HepG2 (cell line): ENCODE measurements around the gene ARHGAP29. TPM values are rescaled to one million over a fixed set of nuclear protein-coding genes. Genes with fewer than 3 reads are reported as not detected.

Source experiments
- ATAD3A ChIP-seq: sonication (generic); formaldehyde crosslinking; IDR thresholded peaks from 2 replicates; pipeline ENCODE4 v1.4.0; 2020; ENCODE audit warnings: missing genetic modification reagents
- CBX5 ChIP-seq: sonication (generic); formaldehyde crosslinking; IDR thresholded peaks from 2 replicates; pipeline ENCODE4 v1.4.0; 2020; ENCODE audit warnings: missing genetic modification reagents, borderline replicate concordance
- DPF2 ChIP-seq: sonication (generic); formaldehyde crosslinking; IDR thresholded peaks from 2 replicates; pipeline ENCODE4 v1.4.0; 2020; ENCODE audit warnings: mild to moderate bottlenecking, low read depth, missing genetic modification reagents, borderline replicate concordance
- EZH2 ChIP-seq: conservative IDR thresholded peaks from 2 replicates; pipeline ENCODE4 v1.6.1; 2012; ENCODE audit warnings: mild to moderate bottlenecking, low read depth, low read length, moderate library complexity
- LCORL ChIP-seq, 2 experiments: fragments of 450-650 bp in 1 of 2; sonication (generic) in 1 of 2; formaldehyde crosslinking in 1 of 2; IDR thresholded peaks; 2 replicates each; pipeline versions ENCODE4 v1.5.0 to v1.6.1; 2017 to 2020; ENCODE audit warnings: antibody characterized with exemption in 1 of 2, missing genetic modification reagents in 1 of 2
- MAFF ChIP-seq: IDR thresholded peaks from 2 replicates; pipeline ENCODE4 v1.6.1; 2011; ENCODE audit warnings: low read depth, low read length, improper control_type of control experiment
- MAFG ChIP-seq: sonication (generic); formaldehyde crosslinking; IDR thresholded peaks from 2 replicates; pipeline ENCODE4 v1.5.1; 2020; ENCODE audit warnings: mild to moderate bottlenecking, missing genetic modification reagents
- NPAS2 ChIP-seq: sonication (generic); formaldehyde crosslinking; IDR thresholded peaks from 2 replicates; pipeline ENCODE4 v1.8.0; 2022; ENCODE audit warnings: mild to moderate bottlenecking, missing genetic modification reagents, borderline replicate concordance
- PRDM4 ChIP-seq: sonication (generic); formaldehyde crosslinking; IDR thresholded peaks from 2 replicates; pipeline ENCODE4 v1.9.0; 2021; ENCODE audit warnings: missing genetic modification reagents, borderline replicate concordance
- THRA ChIP-seq: sonication (generic); formaldehyde crosslinking; IDR thresholded peaks from 2 replicates; pipeline ENCODE4 v1.4.0; 2020; ENCODE audit warnings: missing genetic modification reagents, borderline replicate concordance
- ZC3H13 ChIP-seq: sonication (generic); formaldehyde crosslinking; IDR thresholded peaks from 2 replicates; pipeline ENCODE4 v1.8.1; 2023; ENCODE audit warnings: mild to moderate bottlenecking, missing genetic modification reagents, moderate library complexity
- ZNF609 ChIP-seq: sonication (generic); formaldehyde crosslinking; IDR thresholded peaks from 2 replicates; pipeline ENCODE4 v1.4.0; 2020; ENCODE audit warnings: mild to moderate bottlenecking, missing genetic modification reagents, borderline replicate concordance
- ZNF780A ChIP-seq: sonication (generic); formaldehyde crosslinking; IDR thresholded peaks from 2 replicates; pipeline ENCODE4 v1.8.0; 2022; ENCODE audit warnings: mild to moderate bottlenecking, missing genetic modification reagents, moderate library complexity
- ZNF784 ChIP-seq: sonication (generic); formaldehyde crosslinking; IDR thresholded peaks from 2 replicates; pipeline ENCODE4 v1.5.1; 2020; ENCODE audit warnings: missing genetic modification reagents, mild to moderate bottlenecking, borderline replicate concordance
- polyA plus RNA-seq, 8 experiments: library from polyadenylated mRNA; depleted of rRNA in 3 of 8; stranded (reverse) in 7 of 8; unstranded in 1 of 8; fragments of >200 nt; fragmentation: Illumina TruSeq in 4 of 8; extraction: Trizol in 4 of 8; gene quantifications; 2 replicates each; pipeline versions ENCODE4 v1.2.1 to v1.2.3, GENCODE V29; 2011 to 2016; ENCODE audit warnings: low read depth in 4 of 8, missing spikeins in 1 of 8, mixed read lengths in 1 of 8; ENCODE audit not compliant: insufficient read depth in 1 of 8
- total RNA-seq, 5 experiments: library from RNA; depleted of rRNA; stranded (reverse); fragments of >200 nt; fragmentation: Illumina TruSeq; extraction: Trizol; gene quantifications; 2 replicates each; pipeline ENCODE4 v1.2.3, GENCODE V29; 2016; ENCODE audit warnings: low read depth in 1 of 5

ARHGAP29 gene
- total and polyA plus RNA-seq, 2 of the 13 experiments (the other 11 are each of a cell fraction or from before 2014, with no cell fraction given): 12.8 to 18.3 TPM

GRCh38 chr1:94237291-94238226 is at the start of gene ARHGAP29 (continued):
- TF ChIP-seq ZNF609 (CRISPR knock-in tag): no peak; the same call in 1 of the 2 replicates
- no peak for TF ChIP-seq MAFF
- no peak for TF ChIP-seq EZH2
- TF ChIP-seq ATAD3A (CRISPR knock-in tag): no peak
- no peak for TF ChIP-seq LCORL (IDR thresholded peaks at IDR 0.05)
- TF ChIP-seq LCORL (CRISPR knock-in tag; IDR thresholded peaks at IDR 0.05): no peak; the same call in 1 of the 2 replicates
- peak; percentile 57; the same call in 1 of the 2 replicates for TF ChIP-seq THRA (CRISPR knock-in tag)
- 0 out of 2 replicates have a peak, but pooled peaks have one; percentile 30 for TF ChIP-seq CBX5
- TF ChIP-seq ZNF784 (CRISPR knock-in tag): peak; percentile 60; the same call in 1 of the 2 replicates
- TF ChIP-seq MAFG (CRISPR knock-in tag): no peak
- no peak for TF ChIP-seq ZNF780A
- TF ChIP-seq PRDM4 (CRISPR knock-in tag): no peak
- no peak for TF ChIP-seq DPF2 (CRISPR knock-in tag)
- TF ChIP-seq NPAS2 (CRISPR knock-in tag): no peak
- TF ChIP-seq ZC3H13: no peak; the same call in 1 of the 2 replicates
